PC-3 (cell line): Measurements from ENCODE around the gene GJA3. TPM values are rescaled to one million over a fixed set of nuclear protein-coding genes. Genes with fewer than 3 reads are reported as not detected.
"Not testable (repeated sequence)": the region's sequence is repeated elsewhere in the genome, so short reads cannot be mapped to it uniquely, and the experiment has no call there.

Source experiments
- ATAC-seq: fragments of 200-7000 bp; cut with Tn5 transposase; 2 replicates; pipeline ENCODE4 v1.9.1; 2020; ENCODE audit warnings: mild to moderate bottlenecking, moderate library complexity
- BruUV-seq: library from RNA; stranded (reverse); fragments of 400-500 nt; replicated peaks from 2 replicates; lab custom pipeline; 2021; lab: Mats Ljungman, UMichigan
- CTCF ChIA-PET: fragments of 300-600 bp; sonication (Branson Sonifier 250); formaldehyde crosslinking; loops from one replicate; lab custom pipeline; 2022; ENCODE audit warnings: antibody characterized with exemption; lab: Charles Lee
- POLR2A ChIA-PET: fragments of 300-600 bp; sonication (Branson Sonifier 250); formaldehyde crosslinking; loops from one replicate; lab custom pipeline; 2022; ENCODE audit warnings: antibody characterized with exemption; ENCODE audit not compliant: unreplicated experiment; lab: Charles Lee
- DNase-seq: peaks from one replicate; pipeline ENCODE4 v3.0.0-alpha.2; 2015
- H2AFZ ChIP-seq: fragments of 300-600 bp; sonication (generic); 2 replicates; pipeline ENCODE4 v1.6.0; 2016; ENCODE audit warnings: antibody characterized with exemption, low read length
- H3F3A ChIP-seq: fragments of 300-600 bp; sonication (generic); one replicate; pipeline ENCODE4 v1.6.0; 2017; ENCODE audit warnings: antibody characterized with exemption, low read length, control low read depth, mild to moderate bottlenecking; ENCODE audit not compliant: unreplicated experiment
- H3K27ac ChIP-seq: fragments of 300-600 bp; sonication (generic); 2 replicates; pipeline ENCODE4 v1.5.1; 2016; ENCODE audit warnings: mild to moderate bottlenecking, low read length
- H3K27me3 ChIP-seq: fragments of 300-600 bp; sonication (generic); 2 replicates; pipeline ENCODE4 v1.6.1; 2016; ENCODE audit warnings: low read length, mixed read lengths
- H3K36me3 ChIP-seq: fragments of 300-600 bp; sonication (generic); 2 replicates; pipeline ENCODE4 v1.6.1; 2016; ENCODE audit warnings: low read depth, mixed run types, low read length, mixed read lengths
- H3K4me1 ChIP-seq: fragments of 300-600 bp; sonication (generic); 2 replicates; pipeline ENCODE4 v1.5.1; 2016; ENCODE audit warnings: low read length; ENCODE audit not compliant: insufficient read depth
- H3K4me2 ChIP-seq: fragments of 300-600 bp; sonication (generic); 2 replicates; pipeline ENCODE4 v1.6.0; 2016; ENCODE audit warnings: low read length
- H3K4me3 ChIP-seq: fragments of 300-600 bp; sonication (generic); 2 replicates; pipeline ENCODE4 v1.5.1; 2016; ENCODE audit warnings: mild to moderate bottlenecking, low read length, mixed read lengths
- H3K79me2 ChIP-seq: fragments of 300-600 bp; sonication (generic); 2 replicates; pipeline ENCODE4 v1.6.1; 2017; ENCODE audit warnings: low read length, mixed read lengths
- H3K9ac ChIP-seq: fragments of 300-600 bp; sonication (generic); 2 replicates; pipeline ENCODE4 v1.6.0; 2016; ENCODE audit warnings: mild to moderate bottlenecking, low read length
- H3K9me2 ChIP-seq: fragments of 300-600 bp; sonication (generic); replicated peaks from 2 replicates; pipeline ENCODE4 v1.6.1; 2016; ENCODE audit warnings: mixed run types, low read length, mixed read lengths
- H3K9me3 ChIP-seq: fragments of 300-600 bp; sonication (generic); 2 replicates; pipeline ENCODE4 v1.6.1; 2016; ENCODE audit warnings: low read length, mixed read lengths
- H4K20me1 ChIP-seq: fragments of 300-600 bp; sonication (generic); 2 replicates; pipeline ENCODE4 v1.6.1; 2016; ENCODE audit warnings: low read length, mixed read lengths
- EZH2 ChIP-seq: fragments of 300-600 bp; sonication (generic); IDR thresholded peaks from one replicate; pipeline ENCODE4 v1.6.1; 2017; ENCODE audit warnings: antibody characterized with exemption, mild to moderate bottlenecking, low read length; ENCODE audit not compliant: unreplicated experiment
- EZH2phosphoT487 ChIP-seq: fragments of 300-600 bp; sonication (generic); IDR thresholded peaks from 2 replicates; pipeline ENCODE4 v1.6.1; 2018; ENCODE audit warnings: mild to moderate bottlenecking, antibody characterized with exemption, low read length, borderline replicate concordance
- intact Hi-C: fragments of 100-400 bp; cut with micrococcal nuclease; formaldehyde crosslinking; loops from 2 replicates; pipeline ENCODE4 v1.9.0; 2023
- total RNA-seq: library from RNA; depleted of rRNA; stranded (reverse); fragments of >200 nt; gene quantifications from 2 replicates; pipeline ENCODE4 v1.2.3, GENCODE V29; 2014
- TF ChIP-seq, protein P1 (sequence below): fragments of 300-600 bp; sonication (generic); conservative IDR thresholded peaks from 2 replicates; pipeline ENCODE4 v1.5.1; 2017; ENCODE audit warnings: antibody characterized with exemption, low read depth, mild to moderate bottlenecking, low read length

Gene GJA3
- total RNA-seq, 1 experiment from 2014 or later: 0.55 TPM

DNA sequence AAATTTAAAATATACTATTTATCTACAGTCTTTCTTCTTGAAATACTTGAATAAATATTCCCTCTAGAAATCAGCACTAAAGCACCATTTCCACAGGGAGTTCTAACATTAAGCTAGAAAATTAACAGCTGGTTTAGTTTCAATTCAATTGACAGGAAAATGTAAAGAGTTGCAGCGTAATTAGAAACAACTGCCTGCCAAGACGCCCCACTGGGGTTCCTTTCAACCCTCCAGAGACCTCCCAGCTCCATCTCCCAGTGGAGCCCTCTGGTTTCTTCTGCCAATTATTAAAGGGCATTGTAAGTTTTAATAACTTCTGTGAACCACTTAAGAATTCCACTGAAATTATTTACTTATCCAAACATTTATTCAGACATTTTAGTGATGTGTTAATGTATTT lies 4.2 kb downstream of the GJA3 start:
- no peaks in the 10 kb centered on the region for H3K79me2 ChIP-seq
- H3K4me2 ChIP-seq: no peak overlapping the region
- H3K27me3 ChIP-seq: peaks cover 7% of the 10 kb centered on the region; the same call in 1 of the 2 replicates
- POLR2A ChIA-PET: no interaction called here
- no peaks in the 10 kb centered on the region for H4K20me1 ChIP-seq
- H3K9ac ChIP-seq: no peak overlapping the region
- no peaks in the 10 kb centered on the region for H3K9me3 ChIP-seq
- ATAC-seq: no peak
- no peaks in the 10 kb centered on the region for H3K9me2 ChIP-seq
- TF ChIP-seq EZH2phosphoT487 (no peak), EZH2 (no peak)
- TF ChIP-seq, protein P1, sequence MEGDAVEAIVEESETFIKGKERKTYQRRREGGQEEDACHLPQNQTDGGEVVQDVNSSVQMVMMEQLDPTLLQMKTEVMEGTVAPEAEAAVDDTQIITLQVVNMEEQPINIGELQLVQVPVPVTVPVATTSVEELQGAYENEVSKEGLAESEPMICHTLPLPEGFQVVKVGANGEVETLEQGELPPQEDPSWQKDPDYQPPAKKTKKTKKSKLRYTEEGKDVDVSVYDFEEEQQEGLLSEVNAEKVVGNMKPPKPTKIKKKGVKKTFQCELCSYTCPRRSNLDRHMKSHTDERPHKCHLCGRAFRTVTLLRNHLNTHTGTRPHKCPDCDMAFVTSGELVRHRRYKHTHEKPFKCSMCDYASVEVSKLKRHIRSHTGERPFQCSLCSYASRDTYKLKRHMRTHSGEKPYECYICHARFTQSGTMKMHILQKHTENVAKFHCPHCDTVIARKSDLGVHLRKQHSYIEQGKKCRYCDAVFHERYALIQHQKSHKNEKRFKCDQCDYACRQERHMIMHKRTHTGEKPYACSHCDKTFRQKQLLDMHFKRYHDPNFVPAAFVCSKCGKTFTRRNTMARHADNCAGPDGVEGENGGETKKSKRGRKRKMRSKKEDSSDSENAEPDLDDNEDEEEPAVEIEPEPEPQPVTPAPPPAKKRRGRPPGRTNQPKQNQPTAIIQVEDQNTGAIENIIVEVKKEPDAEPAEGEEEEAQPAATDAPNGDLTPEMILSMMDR: no peak
- CTCF ChIA-PET: no interaction called here
- H3K27ac ChIP-seq: no peak overlapping the region
- H3K36me3 ChIP-seq: no peaks in the 10 kb centered on the region
- no TSS peak for BruUV-seq
- H3F3A ChIP-seq: no peaks in the 10 kb centered on the region
- peaks cover 10% of the 10 kb centered on the region; the same call in 1 of the 2 replicates for H3K4me1 ChIP-seq
- no peak for DNase-seq
- no peak overlapping the region for H2AFZ ChIP-seq
- H3K4me3 ChIP-seq: no peak overlapping the region
- intact Hi-C loops: no loop called here

- H3K9me3 ChIP-seq, H3K4me2 ChIP-seq, H3K27ac ChIP-seq, H3K4me3 ChIP-seq, H3K79me2 ChIP-seq, H3K27me3 ChIP-seq, DNase-seq, intact Hi-C loops, H4K20me1 ChIP-seq, ATAC-seq, H3K36me3 ChIP-seq, H2AFZ ChIP-seq, H3F3A ChIP-seq, POLR2A ChIA-PET, H3K4me1 ChIP-seq, CTCF ChIA-PET, H3K9me2 ChIP-seq, H3K9ac ChIP-seq, BruUV-seq: not testable (repeated sequence)
Measured at GRCh38 chr13:20153290-20153689, 7.6 kb downstream of the GJA3 start.

GRCh38 chr13:20151612-20152011 lies 9.2 kb downstream of the GJA3 start:
- CTCF ChIA-PET: interaction anchor here (0.6 kb wide), 1 partner anchor 45 kb away, joined by 6 read pairs; no protein-coding TSS in a partner anchor
- no TSS peak for BruUV-seq
- Histone ChIP-seq H3K9me2 (no peaks in the 10 kb centered on the region), H3K27me3 (no peaks in the 10 kb centered on the region), H3F3A (no peaks in the 10 kb centered on the region), H3K4me1 (no peaks in the 10 kb centered on the region), H3K79me2 (no peaks in the 10 kb centered on the region), H4K20me1 (no peaks in the 10 kb centered on the region), H3K9me3 (no peaks in the 10 kb centered on the region), H2AFZ (no peak overlapping the region), H3K27ac (no peak overlapping the region), H3K4me3 (no peak overlapping the region), H3K4me2 (no peak overlapping the region), H3K36me3 (no peaks in the 10 kb centered on the region), H3K9ac (no peak overlapping the region)
- POLR2A ChIA-PET: no interaction called here
- ATAC-seq (no peak), DNase-seq (no peak)
- intact Hi-C loops: no loop called here
- no peak for TF ChIP-seq EZH2
- TF ChIP-seq, protein P1: no peak
- no peak for TF ChIP-seq EZH2phosphoT487
